ENCODE measurements around the gene VSX2.

The VSX2 gene

GRCh38 chr14:74309125-74310022, 70.1 kb downstream of the VSX2 start:
- Histone ChIP-seq H3K9ac (ENCODE audit: low read depth, low read length) (no peak overlapping the region), H3K36me3 (ENCODE audit: insufficient read depth, low read length) (no peaks in the 10 kb centered on the region), H3K27ac (ENCODE audit: low read depth, low read length) (no peak overlapping the region), H3K27me3 (ENCODE audit: insufficient read depth, low read length) (no peaks in the 10 kb centered on the region), H3K4me1 (ENCODE audit: insufficient read depth, low read length) (no peaks in the 10 kb centered on the region), H3K9me3 (ENCODE audit: insufficient read depth, low read depth, low read length) (no peaks in the 10 kb centered on the region), H3K4me3 (ENCODE audit: low read length) (no peak overlapping the region)
- WGBS = 91% methylated on average over 8 of the region's 8 CpGs

- WGBS = 90% methylated on average over 2 of the region's 2 CpGs
- Histone ChIP-seq H3K9ac (ENCODE audit: low read depth, low read length) (no peak overlapping the region), H3K36me3 (ENCODE audit: insufficient read depth, low read length) (no peaks in the 10 kb centered on the region), H3K27ac (ENCODE audit: low read depth, low read length) (no peak overlapping the region), H3K4me3 (ENCODE audit: low read length) (no peak overlapping the region), H3K9me3 (ENCODE audit: insufficient read depth, low read depth, low read length) (no peaks in the 10 kb centered on the region), H3K4me1 (ENCODE audit: insufficient read depth, low read length) (no peaks in the 10 kb centered on the region), H3K27me3 (ENCODE audit: insufficient read depth, low read length) (no peaks in the 10 kb centered on the region)
Observed at GRCh38 chr14:74312161-74312560, 72.9 kb downstream of the VSX2 start.

Data from HUES64 (cell line).